Neutrophil (primary cell): ENCODE measurements around the gene RAPGEF3.

ENCODE experiments used
- H3K27ac ChIP-seq: fragments of 200-600 bp; sonication (generic); 2 replicates; pipeline ENCODE4 v1.5.1; 2016; ENCODE audit warnings: mild to moderate bottlenecking, moderate library complexity
- H3K27me3 ChIP-seq: fragments of 200-600 bp; sonication (generic); 2 replicates; pipeline ENCODE4 v1.6.0; 2016; ENCODE audit warnings: mild to moderate bottlenecking
- H3K36me3 ChIP-seq: fragments of 200-600 bp; sonication (generic); 2 replicates; pipeline ENCODE4 v1.5.1; 2017
- H3K4me1 ChIP-seq, 2 experiments: fragments of 200-600 bp in 1 of 2; sonication (generic) in 1 of 2; 1 replicate in 1 of 2; 2 replicates in 1 of 2; pipeline versions ENCODE4 v1.5.1 to v1.6.1; 2013 to 2016; ENCODE audit warnings: low read depth in 1 of 2, low read length in 1 of 2, mild to moderate bottlenecking in 1 of 2, moderate library complexity in 1 of 2; ENCODE audit not compliant: control insufficient read depth in 1 of 2, insufficient read depth in 1 of 2
- H3K4me3 ChIP-seq, 2 experiments: fragments of 200-600 bp in 1 of 2; sonication (generic) in 1 of 2; 1 replicate in 1 of 2; 2 replicates in 1 of 2; pipeline ENCODE4 v1.5.1; 2013 to 2016; ENCODE audit warnings: low read depth in 1 of 2, low read length in 1 of 2, mild to moderate bottlenecking in 1 of 2, moderate library complexity in 1 of 2
- H3K9me3 ChIP-seq: fragments of 200-600 bp; sonication (generic); 2 replicates; pipeline ENCODE4 v1.5.1; 2016
- CTCF ChIP-seq: fragments of 200-600 bp; sonication (generic); IDR thresholded peaks from 2 replicates; pipeline ENCODE4 v1.5.1; 2016; ENCODE audit warnings: antibody characterized with exemption

Gene RAPGEF3

GRCh38 chr12:47785036-47785886, 26.6 kb upstream of the RAPGEF3 start:
- H3K36me3 ChIP-seq = peaks cover 95% of the 10 kb centered on the region
- no peaks in the 10 kb centered on the region for H3K4me1 ChIP-seq
- no peak overlapping the region for H3K4me3 ChIP-seq
- no peak overlapping the region for H3K27ac ChIP-seq
- no peak for TF ChIP-seq CTCF
- H3K9me3 ChIP-seq = no peaks in the 10 kb centered on the region
- no peaks in the 10 kb centered on the region for H3K27me3 ChIP-seq

- no peak for TF ChIP-seq CTCF
- Histone ChIP-seq H3K9me3 (no peaks in the 10 kb centered on the region), H3K27ac (no peak overlapping the region), H3K4me3 (no peak overlapping the region), H3K36me3 (peaks cover 84% of the 10 kb centered on the region), H3K4me1 (peaks cover 0 to 5% of the 10 kb centered on the region in 2 experiments), H3K27me3 (no peaks in the 10 kb centered on the region)
Observed at GRCh38 chr12:47783821-47784819, 25.4 kb upstream of the RAPGEF3 start.

- peaks cover 75% of the 10 kb centered on the region for H3K36me3 ChIP-seq
- no peaks in the 10 kb centered on the region for H3K27me3 ChIP-seq
- no peak for TF ChIP-seq CTCF
- H3K27ac ChIP-seq = no peak overlapping the region
- H3K4me3 ChIP-seq = no peak overlapping the region
- no peaks in the 10 kb centered on the region for H3K9me3 ChIP-seq
- peaks cover 2 to 9% of the 10 kb centered on the region in 2 experiments for H3K4me1 ChIP-seq
Observed at GRCh38 chr12:47783024-47783755, 24.5 kb upstream of the RAPGEF3 start.

GRCh38 chr12:47782372-47782770, 23.7 kb upstream of the RAPGEF3 start:
- no peak overlapping the region for H3K4me3 ChIP-seq
- no peak for TF ChIP-seq CTCF
- peaks cover 10 to 17% of the 10 kb centered on the region in 2 experiments for H3K4me1 ChIP-seq
- no peaks in the 10 kb centered on the region for H3K27me3 ChIP-seq
- H3K36me3 ChIP-seq = peaks cover 67% of the 10 kb centered on the region
- H3K9me3 ChIP-seq = no peaks in the 10 kb centered on the region
- peak overlapping the region; percentile 19 for H3K27ac ChIP-seq
